Ectodermal cell (in vitro differentiated cells): ENCODE data around the gene UBE2J2.

ENCODE experiments used
- H3K27ac ChIP-seq: 2 replicates; pipeline ENCODE4 v1.7.0; 2013; ENCODE audit warnings: mild to moderate bottlenecking, low read depth, low read length; ENCODE audit not compliant: insufficient read depth, poor library complexity, severe bottlenecking
- H3K27me3 ChIP-seq: 2 replicates; pipeline ENCODE4 v1.7.0; 2013; ENCODE audit warnings: mild to moderate bottlenecking, low read length; ENCODE audit not compliant: insufficient read depth, control insufficient read depth, poor library complexity, severe bottlenecking
- H3K36me3 ChIP-seq: one replicate; pipeline ENCODE4 v1.7.0; 2013; ENCODE audit warnings: low read length; ENCODE audit not compliant: control insufficient read depth, insufficient read depth
- H3K4me1 ChIP-seq: one replicate; pipeline ENCODE4 v1.7.0; 2013; ENCODE audit warnings: low read length; ENCODE audit not compliant: control insufficient read depth, insufficient read depth
- H3K4me3 ChIP-seq: 2 replicates; pipeline ENCODE4 v1.7.0; 2013; ENCODE audit warnings: low read depth, low read length, control low read depth; ENCODE audit not compliant: insufficient read depth
- H3K9me3 ChIP-seq: 2 replicates; pipeline ENCODE4 v1.7.0; 2013; ENCODE audit warnings: mild to moderate bottlenecking, low read length, moderate library complexity; ENCODE audit not compliant: control insufficient read depth
- WGBS, 2 experiments: methylation state at CpG; one replicate each; pipeline ENCODE4 v1.1.7; 2013; ENCODE audit warnings: missing lambda C conversion rate in 2 of 2; 5-methylcytosine and 5-hydroxymethylcytosine counted together

The UBE2J2 gene

DNA sequence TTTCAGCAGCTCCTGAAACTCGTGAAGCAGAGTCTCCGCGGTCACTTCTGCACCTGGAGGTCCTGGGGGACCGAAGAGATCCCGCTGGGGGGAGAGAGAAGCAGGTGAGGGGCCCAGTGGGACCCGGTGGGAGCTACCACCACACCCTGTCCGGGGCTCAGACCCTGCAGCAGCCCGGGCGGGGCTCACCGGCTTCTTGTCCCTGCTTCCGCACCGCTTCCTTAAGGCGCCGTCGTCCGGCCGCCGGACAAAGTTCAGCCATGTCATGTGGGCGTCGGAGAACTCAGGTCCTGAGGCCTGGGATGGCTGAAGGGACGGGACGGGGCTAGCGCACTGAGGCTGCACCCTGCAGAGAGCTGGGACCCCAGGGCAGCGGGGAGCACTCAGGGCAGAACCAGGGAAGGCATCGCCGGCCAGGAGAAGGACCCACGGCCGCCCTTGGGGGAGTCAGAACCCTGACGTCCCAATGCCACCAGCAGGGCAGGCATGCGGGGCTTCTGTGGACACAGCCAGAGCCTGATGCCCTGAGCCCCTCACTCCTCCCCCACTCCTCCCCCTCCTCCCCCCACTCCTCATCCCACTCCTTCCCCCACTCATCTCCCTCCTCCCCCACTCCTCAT lies 29.4 kb downstream of the UBE2J2 start:
- Histone ChIP-seq H3K36me3 (no peaks in the 10 kb centered on the region), H3K27me3 (peaks cover 25% of the 10 kb centered on the region), H3K9me3 (no peaks in the 10 kb centered on the region), H3K27ac (no peak overlapping the region), H3K4me3 (no peak overlapping the region), H3K4me1 (peaks cover 10% of the 10 kb centered on the region)
- WGBS, 2 experiments: 87 to 89% methylated on average over 30 of the region's 30 CpGs

DNA sequence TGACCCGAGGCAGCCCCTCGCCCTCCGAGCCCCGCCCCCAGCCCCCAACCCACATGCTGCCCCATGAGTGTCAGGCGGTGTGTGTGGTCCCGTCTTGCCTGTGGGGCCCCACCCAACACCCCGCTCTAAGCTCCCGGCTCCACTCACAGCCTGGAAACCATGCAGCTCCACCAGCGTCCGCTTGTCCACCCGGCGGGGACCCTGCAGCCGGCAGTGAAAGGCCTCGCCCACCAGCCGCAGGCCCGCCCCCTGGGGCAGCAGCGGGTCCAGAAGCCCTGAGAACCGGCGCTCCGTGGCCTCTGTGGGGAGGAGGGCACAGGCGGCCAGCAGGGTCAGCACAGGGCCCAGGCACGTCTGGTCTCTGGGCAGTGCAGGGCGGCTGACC lies 29.9 kb downstream of the UBE2J2 start:
- H3K27ac ChIP-seq: no peak overlapping the region
- H3K4me1 ChIP-seq: peaks cover 11% of the 10 kb centered on the region
- WGBS, 2 experiments: 76 to 79% methylated on average over 23 of the region's 23 CpGs
- peaks cover 25% of the 10 kb centered on the region for H3K27me3 ChIP-seq
- no peaks in the 10 kb centered on the region for H3K9me3 ChIP-seq
- H3K36me3 ChIP-seq: no peaks in the 10 kb centered on the region
- no peak overlapping the region for H3K4me3 ChIP-seq

DNA sequence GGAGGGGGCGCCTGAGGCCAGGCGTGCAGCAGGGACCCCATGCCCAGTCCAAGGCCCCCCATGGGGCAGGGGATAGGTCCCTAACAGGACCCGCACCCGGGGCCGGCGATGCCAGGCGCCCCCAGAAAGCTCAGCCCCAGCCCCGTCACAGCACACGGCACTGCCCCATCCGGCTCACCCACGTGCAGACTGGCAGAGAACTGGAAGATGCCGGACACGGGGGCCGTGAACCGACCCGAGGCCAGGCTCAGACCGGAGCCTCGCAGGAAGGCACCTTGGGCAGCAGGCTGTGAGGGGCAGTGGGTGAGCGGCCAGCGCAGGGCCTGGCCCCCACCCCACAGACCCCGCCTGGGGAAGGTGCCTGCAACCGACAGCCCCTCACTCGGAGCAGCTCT lies 30.4 kb downstream of the UBE2J2 start:
- Histone ChIP-seq H3K4me3 (no peak overlapping the region), H3K27me3 (peaks cover 25% of the 10 kb centered on the region), H3K4me1 (peaks cover 11% of the 10 kb centered on the region), H3K36me3 (no peaks in the 10 kb centered on the region), H3K9me3 (no peaks in the 10 kb centered on the region), H3K27ac (no peak overlapping the region)
- 95% methylated on average over 23 of the region's 23 CpGs for WGBS, 2 experiments

GRCh38 chr1:1242461-1243265 lies 31.0 kb downstream of the UBE2J2 start:
- 93 to 94% methylated on average over 40 to 41 of the region's 41 CpGs for WGBS, 2 experiments
- peaks cover 11% of the 10 kb centered on the region for H3K4me1 ChIP-seq

DNA sequence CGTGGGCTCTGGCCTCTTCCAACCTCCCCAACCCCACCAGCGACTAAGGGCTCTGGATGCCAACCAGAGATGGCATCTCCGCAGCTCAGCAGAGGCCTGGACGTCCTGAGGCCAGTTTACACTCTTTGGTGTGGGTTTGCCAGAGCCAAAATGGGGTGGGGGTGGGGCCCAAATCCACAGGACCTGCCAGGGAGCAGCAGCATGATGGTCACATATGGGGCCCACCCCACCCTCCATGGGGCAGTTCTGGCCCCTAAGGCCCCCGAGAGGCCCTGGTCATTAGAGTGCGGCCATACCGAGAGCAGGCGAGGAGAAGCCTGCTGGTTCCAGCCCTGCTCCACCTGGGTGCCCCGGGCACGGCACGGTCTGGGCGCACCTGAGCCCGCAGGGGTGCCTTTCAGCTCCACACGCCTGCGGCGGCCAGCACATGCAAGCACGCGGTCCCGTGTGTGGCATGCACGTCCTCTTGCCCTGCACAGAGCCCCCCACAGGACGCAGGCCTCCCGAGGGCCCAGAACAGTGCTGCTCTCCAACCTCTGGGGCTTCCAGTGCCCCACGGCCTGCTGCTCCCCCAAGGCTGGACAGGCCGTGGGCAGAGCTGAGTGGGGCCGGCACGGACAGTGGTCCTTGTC lies 31.9 kb downstream of the UBE2J2 start:
- Histone ChIP-seq H3K4me3 (no peak overlapping the region), H3K9me3 (no peaks in the 10 kb centered on the region), H3K27me3 (peaks cover 13% of the 10 kb centered on the region), H3K36me3 (no peaks in the 10 kb centered on the region), H3K27ac (no peak overlapping the region), H3K4me1 (peaks cover 14% of the 10 kb centered on the region)
- 93 to 95% methylated on average over 26 of the region's 26 CpGs for WGBS, 2 experiments

More at GRCh38 chr1:1242461-1243265, 31.0 kb downstream of the UBE2J2 start:
- no peaks in the 10 kb centered on the region for H3K9me3 ChIP-seq
- peaks cover 22% of the 10 kb centered on the region for H3K27me3 ChIP-seq
- H3K4me3 ChIP-seq: no peak overlapping the region
- no peaks in the 10 kb centered on the region for H3K36me3 ChIP-seq
- no peak overlapping the region for H3K27ac ChIP-seq

- Histone ChIP-seq H3K27me3 (peaks cover 6% of the 10 kb centered on the region), H3K4me3 (no peak overlapping the region), H3K36me3 (no peaks in the 10 kb centered on the region), H3K27ac (no peak overlapping the region), H3K4me1 (peaks cover 17% of the 10 kb centered on the region), H3K9me3 (no peaks in the 10 kb centered on the region)
- 88% methylated on average over 23 of the region's 23 CpGs for WGBS, 2 experiments
Observed at GRCh38 chr1:1240822-1241587, 32.6 kb downstream of the UBE2J2 start.

DNA sequence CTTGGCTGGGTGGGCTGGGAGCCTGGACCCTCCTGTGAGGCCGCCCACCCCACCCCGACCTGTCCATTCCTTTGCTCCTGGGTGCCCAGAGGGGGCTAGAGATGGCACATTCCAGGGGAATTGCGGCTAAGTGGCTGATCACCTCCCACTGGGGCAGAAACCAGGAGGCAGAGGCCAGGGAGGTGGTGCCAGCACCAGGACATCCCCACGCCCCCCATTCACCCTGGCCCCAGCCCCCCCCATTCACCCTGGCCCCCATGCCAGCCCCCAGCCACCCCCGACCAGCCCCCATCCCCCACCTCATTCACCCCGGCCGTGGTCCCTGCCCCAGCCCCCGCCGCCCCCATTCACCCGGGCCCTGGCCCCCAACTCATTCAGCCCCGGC lies 33.3 kb downstream of the UBE2J2 start:
- Histone ChIP-seq H3K4me1 (peaks cover 17% of the 10 kb centered on the region), H3K36me3 (no peaks in the 10 kb centered on the region), H3K27ac (no peak overlapping the region), H3K9me3 (no peaks in the 10 kb centered on the region), H3K27me3 (no peaks in the 10 kb centered on the region), H3K4me3 (no peak overlapping the region)
- 88 to 91% methylated on average over 5 to 6 of the region's 11 CpGs for WGBS, 2 experiments

- Histone ChIP-seq H3K36me3 (no peaks in the 10 kb centered on the region), H3K9me3 (no peaks in the 10 kb centered on the region), H3K4me3 (no peak overlapping the region), H3K27me3 (no peaks in the 10 kb centered on the region), H3K4me1 (peaks cover 17% of the 10 kb centered on the region), H3K27ac (no peak overlapping the region)
- WGBS, 2 experiments: 84 to 86% methylated on average over 30 of the region's 30 CpGs
Observed at GRCh38 chr1:1239614-1240347, 33.9 kb downstream of the UBE2J2 start.

DNA sequence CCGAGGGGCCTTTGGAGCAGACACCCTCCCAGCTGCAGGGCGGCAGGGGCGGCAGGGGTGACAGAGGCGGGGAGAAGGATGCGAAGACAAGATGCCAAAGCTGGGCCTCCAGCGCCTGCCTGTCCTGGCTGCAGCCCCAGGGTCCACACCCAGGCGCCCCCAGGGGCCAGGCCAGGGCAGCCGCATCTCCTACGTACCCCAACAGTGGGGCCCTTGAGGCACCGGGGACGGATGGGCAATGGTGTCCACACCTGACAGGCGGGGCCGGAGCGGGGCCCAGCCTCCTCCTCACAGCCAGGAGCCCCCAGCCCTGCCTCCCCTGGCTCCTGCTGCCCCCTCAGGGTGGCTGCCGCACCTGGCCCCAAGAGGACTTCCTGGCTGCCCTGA lies 34.4 kb downstream of the UBE2J2 start:
- Histone ChIP-seq H3K27ac (no peak overlapping the region), H3K4me1 (peaks cover 17% of the 10 kb centered on the region), H3K4me3 (no peak overlapping the region), H3K36me3 (no peaks in the 10 kb centered on the region), H3K27me3 (no peaks in the 10 kb centered on the region), H3K9me3 (no peaks in the 10 kb centered on the region)
- 87 to 88% methylated on average over 15 of the region's 15 CpGs for WGBS, 2 experiments
